GM23338 (cell line): ENCODE results near the gene ATP8A2. TPM values are rescaled to one million over a fixed set of nuclear protein-coding genes. Genes with fewer than 3 reads are reported as not detected.

ENCODE experiments used
- ATAC-seq: fragments of 200-7000 bp; cut with Tn5 transposase; 3 replicates; pipeline ENCODE4 v1.9.1; 2020
- DNase-seq: peaks from one replicate; pipeline ENCODE4 v3.0.0-alpha.2; 2015; ENCODE audit warnings: low spot score
- H2AFZ ChIP-seq: fragments of 200-600 bp; sonication (generic); 2 replicates; pipeline ENCODE4 v1.8.0; 2016; ENCODE audit warnings: antibody characterized with exemption, mild to moderate bottlenecking, moderate library complexity
- H3F3A ChIP-seq: fragments of 200-600 bp; sonication (generic); replicated peaks from 2 replicates; pipeline ENCODE4 v1.8.0; 2017; ENCODE audit warnings: antibody characterized with exemption, mixed run types, low read depth
- H3K27ac ChIP-seq: fragments of 200-600 bp; sonication (generic); 2 replicates; pipeline ENCODE4 v1.6.1; 2016; ENCODE audit warnings: low read depth
- H3K27me3 ChIP-seq: fragments of 200-600 bp; sonication (generic); 2 replicates; pipeline ENCODE4 v1.8.0; 2016; ENCODE audit warnings: mild to moderate bottlenecking, mixed run types, moderate library complexity; ENCODE audit not compliant: insufficient read depth
- H3K36me3 ChIP-seq: fragments of 200-600 bp; sonication (generic); 2 replicates; pipeline ENCODE4 v1.8.0; 2016; ENCODE audit warnings: mild to moderate bottlenecking; ENCODE audit not compliant: insufficient read depth
- H3K4me1 ChIP-seq: fragments of 200-600 bp; sonication (generic); 2 replicates; pipeline ENCODE4 v1.8.0; 2016; ENCODE audit warnings: mild to moderate bottlenecking, moderate library complexity; ENCODE audit not compliant: insufficient read depth
- H3K4me2 ChIP-seq: fragments of 200-600 bp; sonication (generic); 2 replicates; pipeline ENCODE4 v1.7.1; 2017; ENCODE audit warnings: mixed run types
- H3K4me3 ChIP-seq: fragments of 200-600 bp; sonication (generic); 2 replicates; pipeline ENCODE4 v1.6.1; 2016; ENCODE audit warnings: mixed run types
- H3K79me2 ChIP-seq: fragments of 200-600 bp; sonication (generic); replicated peaks from 2 replicates; pipeline ENCODE4 v1.8.0; 2017; ENCODE audit warnings: mild to moderate bottlenecking; ENCODE audit not compliant: insufficient read depth
- H3K9me2 ChIP-seq: fragments of 200-600 bp; sonication (generic); 2 replicates; pipeline ENCODE4 v1.8.0; 2017; ENCODE audit not compliant: insufficient read depth
- H4K20me1 ChIP-seq: fragments of 200-600 bp; sonication (generic); replicated peaks from 2 replicates; pipeline ENCODE4 v1.8.0; 2017; ENCODE audit warnings: mild to moderate bottlenecking; ENCODE audit not compliant: insufficient read depth
- H3K27ac Mint-ChIP-seq: 2 replicates; pipeline ENCODE4 v1.8.0; 2020; ENCODE audit warnings: inconsistent platforms, mild to moderate bottlenecking, moderate library complexity, mixed read lengths
- H3K27me3 Mint-ChIP-seq: 3 replicates; pipeline ENCODE4 v1.8.0; 2022; ENCODE audit warnings: low read depth, mild to moderate bottlenecking, moderate library complexity, mixed read lengths, inconsistent platforms; ENCODE audit not compliant: insufficient read depth, poor library complexity
- H3K36me3 Mint-ChIP-seq: 3 replicates; pipeline ENCODE4 v1.8.0; 2021; ENCODE audit warnings: low read depth, mild to moderate bottlenecking, inconsistent platforms, moderate library complexity, mixed read lengths
- H3K4me1 Mint-ChIP-seq: 3 replicates; pipeline ENCODE4 v1.8.0; 2020; ENCODE audit warnings: mild to moderate bottlenecking, inconsistent platforms, mixed read lengths
- H3K4me3 Mint-ChIP-seq: 3 replicates; pipeline ENCODE4 v1.8.0; 2021; ENCODE audit warnings: moderate library complexity, mild to moderate bottlenecking, inconsistent platforms, mixed read lengths
- H3K9me3 Mint-ChIP-seq: 3 replicates; pipeline ENCODE4 v1.8.0; 2020; ENCODE audit warnings: moderate library complexity, mild to moderate bottlenecking, inconsistent platforms, mixed read lengths
- CREB1 ChIP-seq: fragments of 250-450 bp; sonication (Bioruptor Pico); IDR thresholded peaks from 2 replicates; pipeline ENCODE4 v1.5.0; 2020; ENCODE audit warnings: low read depth, mild to moderate bottlenecking, moderate library complexity
- ETS1 ChIP-seq: IDR thresholded peaks from 2 replicates; pipeline ENCODE4 v1.6.1; 2016; ENCODE audit warnings: antibody characterized with exemption
- EZH2 ChIP-seq: fragments of 200-600 bp; sonication (generic); IDR thresholded peaks from one replicate; pipeline ENCODE4 v1.8.0; 2017; ENCODE audit warnings: antibody characterized with exemption, mild to moderate bottlenecking, low read depth; ENCODE audit not compliant: unreplicated experiment
- EZH2phosphoT487 ChIP-seq: fragments of 200-600 bp; sonication (generic); IDR thresholded peaks from one replicate; pipeline ENCODE4 v1.8.1; 2018; ENCODE audit warnings: antibody characterized with exemption; ENCODE audit not compliant: unreplicated experiment
- JUNB ChIP-seq: IDR thresholded peaks from one replicate; pipeline ENCODE4 v1.6.1; 2016; ENCODE audit warnings: antibody characterized with exemption; ENCODE audit not compliant: unreplicated experiment
- NANOG ChIP-seq: IDR thresholded peaks from 2 replicates; pipeline ENCODE4 v1.6.1; 2016; ENCODE audit warnings: antibody characterized with exemption, borderline replicate concordance
- POLR2AphosphoS5 ChIP-seq: IDR thresholded peaks from 2 replicates; pipeline ENCODE4 v1.6.1; 2016; ENCODE audit warnings: antibody characterized with exemption, low read depth
- STAT1 ChIP-seq: IDR thresholded peaks from one replicate; pipeline ENCODE4 v1.6.1; 2016; ENCODE audit warnings: antibody characterized with exemption; ENCODE audit not compliant: unreplicated experiment
- ZNF114 ChIP-seq: fragments of 250-450 bp; sonication (Bioruptor Pico); IDR thresholded peaks from 2 replicates; pipeline ENCODE4 v1.5.0; 2020; ENCODE audit warnings: mild to moderate bottlenecking, moderate library complexity
- ZNF331 ChIP-seq: fragments of 250-450 bp; sonication (Bioruptor Pico); IDR thresholded peaks from 2 replicates; pipeline ENCODE4 v1.5.0; 2020; ENCODE audit warnings: low read depth, mild to moderate bottlenecking, moderate library complexity
- polyA plus RNA-seq: library from polyadenylated mRNA; unstranded; fragments of >200 nt; fragmentation: Nextera tagmentation; extraction: Ambion mirVana; gene quantifications from 2 replicates; pipeline ENCODE4 v1.2.1, GENCODE V29; 2016
- total RNA-seq: library from RNA; depleted of rRNA; stranded (reverse); fragments of >200 nt; shearing (Covaris generic); gene quantifications from 2 replicates; pipeline ENCODE4 v1.2.3, GENCODE V29; 2014
- TF ChIP-seq, protein P1 (sequence below): fragments of 250-450 bp; sonication (Bioruptor Pico); IDR thresholded peaks from 2 replicates; pipeline ENCODE4 v1.5.0; 2020; ENCODE audit warnings: mild to moderate bottlenecking, moderate library complexity
- TF ChIP-seq, protein P2 (sequence below), 2 experiments: fragments of 200-600 bp in 1 of 2; sonication (generic) in 1 of 2; conservative IDR thresholded peaks; 2 replicates each; pipeline versions ENCODE4 v1.5.1 to v1.6.1; 2016 to 2017; ENCODE audit warnings: antibody characterized with exemption in 2 of 2, low read depth in 2 of 2, mild to moderate bottlenecking in 2 of 2, moderate library complexity in 1 of 2
- TF ChIP-seq, protein P3 (sequence below): IDR thresholded peaks from one replicate; pipeline ENCODE4 v1.6.1; 2018; ENCODE audit warnings: antibody characterized with exemption; ENCODE audit not compliant: unreplicated experiment

Gene ATP8A2
- total and polyA plus RNA-seq, 2 experiments from 2014 or later = 5.7 to 8.8 TPM

GRCh38 chr13:25898991-25899390 lies 527.2 kb downstream of the ATP8A2 start:
- Histone ChIP-seq H3K27ac (no peak overlapping the region), H3K9me2 (peaks cover 5% of the 10 kb centered on the region; the same call in 1 of the 2 replicates), H3F3A (no peaks in the 10 kb centered on the region), H3K4me1 (peaks cover 18% of the 10 kb centered on the region), H4K20me1 (no peaks in the 10 kb centered on the region), H3K4me2 (no peak overlapping the region), H3K79me2 (no peaks in the 10 kb centered on the region), H2AFZ (no peak overlapping the region), H3K27me3 (no peaks in the 10 kb centered on the region), H3K36me3 (peaks cover 12% of the 10 kb centered on the region; the same call in 1 of the 2 replicates), H3K4me3 (no peak overlapping the region)
- no peak for TF ChIP-seq EZH2
- TF ChIP-seq, protein P1, sequence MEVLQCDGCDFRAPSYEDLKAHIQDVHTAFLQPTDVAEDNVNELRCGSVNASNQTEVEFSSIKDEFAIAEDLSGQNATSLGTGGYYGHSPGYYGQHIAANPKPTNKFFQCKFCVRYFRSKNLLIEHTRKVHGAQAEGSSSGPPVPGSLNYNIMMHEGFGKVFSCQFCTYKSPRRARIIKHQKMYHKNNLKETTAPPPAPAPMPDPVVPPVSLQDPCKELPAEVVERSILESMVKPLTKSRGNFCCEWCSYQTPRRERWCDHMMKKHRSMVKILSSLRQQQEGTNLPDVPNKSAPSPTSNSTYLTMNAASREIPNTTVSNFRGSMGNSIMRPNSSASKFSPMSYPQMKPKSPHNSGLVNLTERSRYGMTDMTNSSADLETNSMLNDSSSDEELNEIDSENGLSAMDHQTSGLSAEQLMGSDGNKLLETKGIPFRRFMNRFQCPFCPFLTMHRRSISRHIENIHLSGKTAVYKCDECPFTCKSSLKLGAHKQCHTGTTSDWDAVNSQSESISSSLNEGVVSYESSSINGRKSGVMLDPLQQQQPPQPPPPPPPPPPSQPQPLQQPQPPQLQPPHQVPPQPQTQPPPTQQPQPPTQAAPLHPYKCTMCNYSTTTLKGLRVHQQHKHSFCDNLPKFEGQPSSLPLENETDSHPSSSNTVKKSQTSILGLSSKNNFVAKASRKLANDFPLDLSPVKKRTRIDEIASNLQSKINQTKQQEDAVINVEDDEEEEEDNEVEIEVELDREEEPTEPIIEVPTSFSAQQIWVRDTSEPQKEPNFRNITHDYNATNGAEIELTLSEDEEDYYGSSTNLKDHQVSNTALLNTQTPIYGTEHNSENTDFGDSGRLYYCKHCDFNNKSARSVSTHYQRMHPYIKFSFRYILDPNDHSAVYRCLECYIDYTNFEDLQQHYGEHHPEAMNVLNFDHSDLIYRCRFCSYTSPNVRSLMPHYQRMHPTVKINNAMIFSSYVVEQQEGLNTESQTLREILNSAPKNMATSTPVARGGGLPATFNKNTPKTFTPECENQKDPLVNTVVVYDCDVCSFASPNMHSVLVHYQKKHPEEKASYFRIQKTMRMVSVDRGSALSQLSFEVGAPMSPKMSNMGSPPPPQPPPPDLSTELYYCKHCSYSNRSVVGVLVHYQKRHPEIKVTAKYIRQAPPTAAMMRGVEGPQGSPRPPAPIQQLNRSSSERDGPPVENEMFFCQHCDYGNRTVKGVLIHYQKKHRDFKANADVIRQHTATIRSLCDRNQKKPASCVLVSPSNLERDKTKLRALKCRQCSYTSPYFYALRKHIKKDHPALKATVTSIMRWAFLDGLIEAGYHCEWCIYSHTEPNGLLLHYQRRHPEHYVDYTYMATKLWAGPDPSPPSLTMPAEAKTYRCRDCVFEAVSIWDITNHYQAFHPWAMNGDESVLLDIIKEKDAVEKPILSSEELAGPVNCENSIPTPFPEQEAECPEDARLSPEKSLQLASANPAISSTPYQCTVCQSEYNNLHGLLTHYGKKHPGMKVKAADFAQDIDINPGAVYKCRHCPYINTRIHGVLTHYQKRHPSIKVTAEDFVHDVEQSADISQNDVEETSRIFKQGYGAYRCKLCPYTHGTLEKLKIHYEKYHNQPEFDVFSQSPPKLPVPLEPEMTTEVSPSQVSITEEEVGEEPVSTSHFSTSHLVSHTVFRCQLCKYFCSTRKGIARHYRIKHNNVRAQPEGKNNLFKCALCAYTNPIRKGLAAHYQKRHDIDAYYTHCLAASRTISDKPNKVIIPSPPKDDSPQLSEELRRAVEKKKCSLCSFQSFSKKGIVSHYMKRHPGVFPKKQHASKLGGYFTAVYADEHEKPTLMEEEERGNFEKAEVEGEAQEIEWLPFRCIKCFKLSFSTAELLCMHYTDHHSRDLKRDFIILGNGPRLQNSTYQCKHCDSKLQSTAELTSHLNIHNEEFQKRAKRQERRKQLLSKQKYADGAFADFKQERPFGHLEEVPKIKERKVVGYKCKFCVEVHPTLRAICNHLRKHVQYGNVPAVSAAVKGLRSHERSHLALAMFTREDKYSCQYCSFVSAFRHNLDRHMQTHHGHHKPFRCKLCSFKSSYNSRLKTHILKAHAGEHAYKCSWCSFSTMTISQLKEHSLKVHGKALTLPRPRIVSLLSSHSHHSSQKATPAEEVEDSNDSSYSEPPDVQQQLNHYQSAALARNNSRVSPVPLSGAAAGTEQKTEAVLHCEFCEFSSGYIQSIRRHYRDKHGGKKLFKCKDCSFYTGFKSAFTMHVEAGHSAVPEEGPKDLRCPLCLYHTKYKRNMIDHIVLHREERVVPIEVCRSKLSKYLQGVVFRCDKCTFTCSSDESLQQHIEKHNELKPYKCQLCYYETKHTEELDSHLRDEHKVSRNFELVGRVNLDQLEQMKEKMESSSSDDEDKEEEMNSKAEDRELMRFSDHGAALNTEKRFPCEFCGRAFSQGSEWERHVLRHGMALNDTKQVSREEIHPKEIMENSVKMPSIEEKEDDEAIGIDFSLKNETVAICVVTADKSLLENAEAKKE (CRISPR knock-in tag) = no peak
- TF ChIP-seq, protein P2, sequence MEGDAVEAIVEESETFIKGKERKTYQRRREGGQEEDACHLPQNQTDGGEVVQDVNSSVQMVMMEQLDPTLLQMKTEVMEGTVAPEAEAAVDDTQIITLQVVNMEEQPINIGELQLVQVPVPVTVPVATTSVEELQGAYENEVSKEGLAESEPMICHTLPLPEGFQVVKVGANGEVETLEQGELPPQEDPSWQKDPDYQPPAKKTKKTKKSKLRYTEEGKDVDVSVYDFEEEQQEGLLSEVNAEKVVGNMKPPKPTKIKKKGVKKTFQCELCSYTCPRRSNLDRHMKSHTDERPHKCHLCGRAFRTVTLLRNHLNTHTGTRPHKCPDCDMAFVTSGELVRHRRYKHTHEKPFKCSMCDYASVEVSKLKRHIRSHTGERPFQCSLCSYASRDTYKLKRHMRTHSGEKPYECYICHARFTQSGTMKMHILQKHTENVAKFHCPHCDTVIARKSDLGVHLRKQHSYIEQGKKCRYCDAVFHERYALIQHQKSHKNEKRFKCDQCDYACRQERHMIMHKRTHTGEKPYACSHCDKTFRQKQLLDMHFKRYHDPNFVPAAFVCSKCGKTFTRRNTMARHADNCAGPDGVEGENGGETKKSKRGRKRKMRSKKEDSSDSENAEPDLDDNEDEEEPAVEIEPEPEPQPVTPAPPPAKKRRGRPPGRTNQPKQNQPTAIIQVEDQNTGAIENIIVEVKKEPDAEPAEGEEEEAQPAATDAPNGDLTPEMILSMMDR (conservative IDR thresholded peaks at IDR 0.05; ENCODE audit: low read depth in 2 of 2) = no peak
- TF ChIP-seq ZNF114 (CRISPR knock-in tag) = no peak
- TF ChIP-seq EZH2phosphoT487 = no peak
- TF ChIP-seq CREB1 (CRISPR knock-in tag) = no peak
- TF ChIP-seq ZNF331 (CRISPR knock-in tag) = no peak
- TF ChIP-seq, protein P3, sequence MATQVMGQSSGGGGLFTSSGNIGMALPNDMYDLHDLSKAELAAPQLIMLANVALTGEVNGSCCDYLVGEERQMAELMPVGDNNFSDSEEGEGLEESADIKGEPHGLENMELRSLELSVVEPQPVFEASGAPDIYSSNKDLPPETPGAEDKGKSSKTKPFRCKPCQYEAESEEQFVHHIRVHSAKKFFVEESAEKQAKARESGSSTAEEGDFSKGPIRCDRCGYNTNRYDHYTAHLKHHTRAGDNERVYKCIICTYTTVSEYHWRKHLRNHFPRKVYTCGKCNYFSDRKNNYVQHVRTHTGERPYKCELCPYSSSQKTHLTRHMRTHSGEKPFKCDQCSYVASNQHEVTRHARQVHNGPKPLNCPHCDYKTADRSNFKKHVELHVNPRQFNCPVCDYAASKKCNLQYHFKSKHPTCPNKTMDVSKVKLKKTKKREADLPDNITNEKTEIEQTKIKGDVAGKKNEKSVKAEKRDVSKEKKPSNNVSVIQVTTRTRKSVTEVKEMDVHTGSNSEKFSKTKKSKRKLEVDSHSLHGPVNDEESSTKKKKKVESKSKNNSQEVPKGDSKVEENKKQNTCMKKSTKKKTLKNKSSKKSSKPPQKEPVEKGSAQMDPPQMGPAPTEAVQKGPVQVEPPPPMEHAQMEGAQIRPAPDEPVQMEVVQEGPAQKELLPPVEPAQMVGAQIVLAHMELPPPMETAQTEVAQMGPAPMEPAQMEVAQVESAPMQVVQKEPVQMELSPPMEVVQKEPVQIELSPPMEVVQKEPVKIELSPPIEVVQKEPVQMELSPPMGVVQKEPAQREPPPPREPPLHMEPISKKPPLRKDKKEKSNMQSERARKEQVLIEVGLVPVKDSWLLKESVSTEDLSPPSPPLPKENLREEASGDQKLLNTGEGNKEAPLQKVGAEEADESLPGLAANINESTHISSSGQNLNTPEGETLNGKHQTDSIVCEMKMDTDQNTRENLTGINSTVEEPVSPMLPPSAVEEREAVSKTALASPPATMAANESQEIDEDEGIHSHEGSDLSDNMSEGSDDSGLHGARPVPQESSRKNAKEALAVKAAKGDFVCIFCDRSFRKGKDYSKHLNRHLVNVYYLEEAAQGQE = no peak
- TF ChIP-seq ETS1 = no peak
- no peak for TF ChIP-seq STAT1
- no peak for TF ChIP-seq POLR2AphosphoS5
- TF ChIP-seq JUNB = no peak
- no peak for TF ChIP-seq NANOG
- H3K27me3 Mint-ChIP-seq = peaks cover 5% of the 10 kb centered on the region
- no peak for DNase-seq
- no peak overlapping the region for H3K4me3 Mint-ChIP-seq
- no peak for ATAC-seq
- peaks cover 10% of the 10 kb centered on the region; the same call in 2 of the 3 replicates for H3K4me1 Mint-ChIP-seq
- H3K9me3 Mint-ChIP-seq = peaks cover 54% of the 10 kb centered on the region
- no peak overlapping the region for H3K27ac Mint-ChIP-seq
- H3K36me3 Mint-ChIP-seq = peaks cover 49% of the 10 kb centered on the region
